HL-60 (cell line): Measurements from ENCODE around the gene FILIP1L.

ENCODE experiments used
- POLR2AphosphoS5 ChIP-seq: IDR thresholded peaks from 2 replicates; pipeline ENCODE4 v1.6.1; 2012; ENCODE audit warnings: low read depth
- SPI1 ChIP-seq: IDR thresholded peaks from 2 replicates; pipeline ENCODE4 v1.6.1; 2012; ENCODE audit warnings: low read depth, mild to moderate bottlenecking, borderline replicate concordance
- TF ChIP-seq, protein P1 (sequence below): IDR thresholded peaks from one replicate; pipeline ENCODE4 v1.5.1; 2011; ENCODE audit warnings: low read length, control low read depth, inconsistent platforms; ENCODE audit not compliant: insufficient read depth
- TF ChIP-seq, protein P2 (sequence below): IDR thresholded peaks from 2 replicates; pipeline ENCODE4 v1.6.1; 2012; ENCODE audit warnings: low read depth; ENCODE audit not compliant: insufficient replicate concordance

DNA sequence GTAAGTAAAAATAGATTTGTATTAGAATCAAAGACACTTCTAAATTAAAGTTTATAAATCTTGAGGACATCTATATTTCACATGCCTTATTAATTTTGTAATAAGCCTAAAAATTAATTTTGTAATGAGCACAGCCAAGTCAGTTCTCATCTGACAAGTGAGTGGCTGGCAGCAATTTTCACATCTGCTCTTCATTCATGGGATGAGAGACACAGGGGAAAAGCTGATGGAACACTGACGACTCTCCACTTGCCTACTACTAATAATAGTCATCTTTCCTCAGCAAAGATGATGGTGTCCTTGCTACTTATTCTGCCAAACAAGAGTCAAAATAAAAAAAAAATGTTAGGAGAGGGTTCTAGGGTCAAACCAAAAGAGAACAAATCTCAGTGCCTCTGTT, 311.0 kb downstream of the FILIP1L start:
- TF ChIP-seq, protein P1, sequence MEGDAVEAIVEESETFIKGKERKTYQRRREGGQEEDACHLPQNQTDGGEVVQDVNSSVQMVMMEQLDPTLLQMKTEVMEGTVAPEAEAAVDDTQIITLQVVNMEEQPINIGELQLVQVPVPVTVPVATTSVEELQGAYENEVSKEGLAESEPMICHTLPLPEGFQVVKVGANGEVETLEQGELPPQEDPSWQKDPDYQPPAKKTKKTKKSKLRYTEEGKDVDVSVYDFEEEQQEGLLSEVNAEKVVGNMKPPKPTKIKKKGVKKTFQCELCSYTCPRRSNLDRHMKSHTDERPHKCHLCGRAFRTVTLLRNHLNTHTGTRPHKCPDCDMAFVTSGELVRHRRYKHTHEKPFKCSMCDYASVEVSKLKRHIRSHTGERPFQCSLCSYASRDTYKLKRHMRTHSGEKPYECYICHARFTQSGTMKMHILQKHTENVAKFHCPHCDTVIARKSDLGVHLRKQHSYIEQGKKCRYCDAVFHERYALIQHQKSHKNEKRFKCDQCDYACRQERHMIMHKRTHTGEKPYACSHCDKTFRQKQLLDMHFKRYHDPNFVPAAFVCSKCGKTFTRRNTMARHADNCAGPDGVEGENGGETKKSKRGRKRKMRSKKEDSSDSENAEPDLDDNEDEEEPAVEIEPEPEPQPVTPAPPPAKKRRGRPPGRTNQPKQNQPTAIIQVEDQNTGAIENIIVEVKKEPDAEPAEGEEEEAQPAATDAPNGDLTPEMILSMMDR = no peak
- TF ChIP-seq, protein P2, sequence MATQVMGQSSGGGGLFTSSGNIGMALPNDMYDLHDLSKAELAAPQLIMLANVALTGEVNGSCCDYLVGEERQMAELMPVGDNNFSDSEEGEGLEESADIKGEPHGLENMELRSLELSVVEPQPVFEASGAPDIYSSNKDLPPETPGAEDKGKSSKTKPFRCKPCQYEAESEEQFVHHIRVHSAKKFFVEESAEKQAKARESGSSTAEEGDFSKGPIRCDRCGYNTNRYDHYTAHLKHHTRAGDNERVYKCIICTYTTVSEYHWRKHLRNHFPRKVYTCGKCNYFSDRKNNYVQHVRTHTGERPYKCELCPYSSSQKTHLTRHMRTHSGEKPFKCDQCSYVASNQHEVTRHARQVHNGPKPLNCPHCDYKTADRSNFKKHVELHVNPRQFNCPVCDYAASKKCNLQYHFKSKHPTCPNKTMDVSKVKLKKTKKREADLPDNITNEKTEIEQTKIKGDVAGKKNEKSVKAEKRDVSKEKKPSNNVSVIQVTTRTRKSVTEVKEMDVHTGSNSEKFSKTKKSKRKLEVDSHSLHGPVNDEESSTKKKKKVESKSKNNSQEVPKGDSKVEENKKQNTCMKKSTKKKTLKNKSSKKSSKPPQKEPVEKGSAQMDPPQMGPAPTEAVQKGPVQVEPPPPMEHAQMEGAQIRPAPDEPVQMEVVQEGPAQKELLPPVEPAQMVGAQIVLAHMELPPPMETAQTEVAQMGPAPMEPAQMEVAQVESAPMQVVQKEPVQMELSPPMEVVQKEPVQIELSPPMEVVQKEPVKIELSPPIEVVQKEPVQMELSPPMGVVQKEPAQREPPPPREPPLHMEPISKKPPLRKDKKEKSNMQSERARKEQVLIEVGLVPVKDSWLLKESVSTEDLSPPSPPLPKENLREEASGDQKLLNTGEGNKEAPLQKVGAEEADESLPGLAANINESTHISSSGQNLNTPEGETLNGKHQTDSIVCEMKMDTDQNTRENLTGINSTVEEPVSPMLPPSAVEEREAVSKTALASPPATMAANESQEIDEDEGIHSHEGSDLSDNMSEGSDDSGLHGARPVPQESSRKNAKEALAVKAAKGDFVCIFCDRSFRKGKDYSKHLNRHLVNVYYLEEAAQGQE = no peak
- TF ChIP-seq POLR2AphosphoS5 (no peak), SPI1 (no peak)
